Karpas-422 (cell line): Measurements from ENCODE around the gene GSTT4. TPM values are rescaled to one million over a fixed set of nuclear protein-coding genes. Genes with fewer than 3 reads are reported as not detected.
"Not testable (repeated sequence)": the region's sequence is repeated elsewhere in the genome, so short reads cannot be mapped to it uniquely, and the experiment has no call there.

ENCODE experiments used
- DNase-seq: peaks from one replicate; pipeline ENCODE4 v3.0.0-alpha.2; 2015
- H2AFZ ChIP-seq: fragments of 200-600 bp; sonication (generic); 2 replicates; pipeline ENCODE4 v1.6.1; 2014; ENCODE audit warnings: antibody characterized with exemption, low read length, mixed read lengths
- H3K27ac ChIP-seq: fragments of 200-600 bp; sonication (generic); 2 replicates; pipeline ENCODE4 v1.5.1; 2014; ENCODE audit warnings: mild to moderate bottlenecking, low read length, moderate library complexity
- H3K27me3 ChIP-seq: fragments of 200-600 bp; sonication (generic); 2 replicates; pipeline ENCODE4 v1.6.1; 2014; ENCODE audit warnings: low read length, mixed read lengths
- H3K36me3 ChIP-seq: fragments of 200-600 bp; sonication (generic); 2 replicates; pipeline ENCODE4 v1.6.1; 2014; ENCODE audit warnings: low read length, mixed read lengths; ENCODE audit not compliant: insufficient read depth
- H3K4me1 ChIP-seq: fragments of 200-600 bp; sonication (generic); 2 replicates; pipeline ENCODE4 v1.6.1; 2014; ENCODE audit warnings: mild to moderate bottlenecking, low read length, mixed read lengths
- H3K4me2 ChIP-seq: fragments of 200-600 bp; sonication (generic); 2 replicates; pipeline ENCODE4 v1.6.1; 2014; ENCODE audit warnings: low read length, low read depth, mild to moderate bottlenecking; ENCODE audit not compliant: poor library complexity, severe bottlenecking
- H3K4me3 ChIP-seq: fragments of 200-600 bp; sonication (generic); 2 replicates; pipeline ENCODE4 v1.5.1; 2014; ENCODE audit warnings: mild to moderate bottlenecking, antibody characterized with exemption, low read length, mixed read lengths
- H3K79me2 ChIP-seq: fragments of 200-600 bp; sonication (generic); 2 replicates; pipeline ENCODE4 v1.6.1; 2014; ENCODE audit warnings: mild to moderate bottlenecking, low read length, mixed read lengths
- H3K9ac ChIP-seq: fragments of 200-600 bp; sonication (generic); 2 replicates; pipeline ENCODE4 v1.6.0; 2014; ENCODE audit warnings: low read length
- H3K9me2 ChIP-seq: fragments of 200-600 bp; sonication (generic), shearing (Covaris generic); replicated peaks from 2 replicates; pipeline ENCODE4 v1.6.0; 2014; ENCODE audit warnings: mild to moderate bottlenecking, low read length, moderate library complexity; ENCODE audit not compliant: insufficient read depth
- H3K9me3 ChIP-seq: fragments of 300-700, 200-600 bp; sonication (generic); 2 replicates; pipeline ENCODE4 v1.6.1; 2014; ENCODE audit warnings: low read length, mixed read lengths
- H4K20me1 ChIP-seq: fragments of 200-600 bp; sonication (generic); 2 replicates; pipeline ENCODE4 v1.6.1; 2014; ENCODE audit warnings: mild to moderate bottlenecking, antibody characterized with exemption, low read length, low read depth; ENCODE audit not compliant: insufficient read depth
- total RNA-seq: library from RNA; depleted of rRNA; stranded (reverse); fragments of >200 nt; shearing (Covaris generic); gene quantifications from 2 replicates; pipeline ENCODE4 v1.2.3, GENCODE V29; 2014; ENCODE audit warnings: low replicate concordance

GSTT4 gene
- total RNA-seq, 1 experiment from 2014 or later = not detected

DNA sequence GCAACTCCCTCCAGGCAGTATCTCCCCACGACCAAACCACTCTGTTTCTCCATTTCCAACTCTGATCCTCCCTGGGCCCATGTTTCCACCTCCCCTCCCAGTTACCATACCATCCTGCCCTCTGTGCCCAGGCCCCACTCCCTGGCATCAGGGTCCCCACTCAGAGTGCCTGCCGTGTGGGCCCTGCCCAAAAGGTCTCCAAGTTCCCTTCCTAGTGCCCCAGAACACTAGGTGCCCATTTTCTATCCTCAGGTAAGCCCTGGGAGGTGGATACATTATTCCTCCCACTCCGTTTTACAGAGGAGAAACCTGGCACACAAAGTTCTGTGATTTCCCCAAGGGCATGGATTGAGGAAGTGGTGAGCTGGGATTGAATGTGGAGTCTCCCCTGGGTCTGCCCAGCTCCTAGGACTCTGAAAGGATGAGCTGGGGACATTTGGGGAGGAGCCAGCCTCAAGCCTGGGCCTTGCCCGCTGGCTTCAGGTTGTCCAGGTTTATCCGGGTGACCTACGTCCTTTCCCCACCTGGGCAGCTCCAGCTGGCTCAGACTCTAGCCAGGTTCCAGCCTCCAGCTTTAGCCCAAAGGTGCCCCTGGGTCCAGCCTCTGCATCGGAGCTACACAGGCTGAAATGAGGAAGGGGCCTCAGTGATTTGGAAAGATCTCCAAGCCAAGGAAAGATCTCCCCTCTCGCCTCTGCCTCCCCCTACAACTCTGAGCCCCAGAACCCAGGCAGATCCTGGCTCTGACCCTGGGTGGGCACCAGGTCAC is 2.2 kb upstream of the GSTT4 start:
- H3K4me2 ChIP-seq = no peak overlapping the region
- H3K27ac ChIP-seq = no peak overlapping the region
- H4K20me1 ChIP-seq = no peaks in the 10 kb centered on the region
- peak; percentile 30 for DNase-seq
- no peaks in the 10 kb centered on the region for H3K9me2 ChIP-seq
- H3K9me3 ChIP-seq = no peaks in the 10 kb centered on the region
- no peak overlapping the region for H3K9ac ChIP-seq
- H3K27me3 ChIP-seq = no peaks in the 10 kb centered on the region; the same call in 1 of the 2 replicates
- H3K4me1 ChIP-seq = peaks cover 15% of the 10 kb centered on the region
- H3K36me3 ChIP-seq = no peaks in the 10 kb centered on the region
- H3K79me2 ChIP-seq = peaks cover 10% of the 10 kb centered on the region
- no peak overlapping the region for H3K4me3 ChIP-seq
- H2AFZ ChIP-seq = no peak overlapping the region

- DNase-seq = no peak
Measured at GRCh38 chr22:24006914-24007214, 1.6 kb upstream of the GSTT4 start.

DNA sequence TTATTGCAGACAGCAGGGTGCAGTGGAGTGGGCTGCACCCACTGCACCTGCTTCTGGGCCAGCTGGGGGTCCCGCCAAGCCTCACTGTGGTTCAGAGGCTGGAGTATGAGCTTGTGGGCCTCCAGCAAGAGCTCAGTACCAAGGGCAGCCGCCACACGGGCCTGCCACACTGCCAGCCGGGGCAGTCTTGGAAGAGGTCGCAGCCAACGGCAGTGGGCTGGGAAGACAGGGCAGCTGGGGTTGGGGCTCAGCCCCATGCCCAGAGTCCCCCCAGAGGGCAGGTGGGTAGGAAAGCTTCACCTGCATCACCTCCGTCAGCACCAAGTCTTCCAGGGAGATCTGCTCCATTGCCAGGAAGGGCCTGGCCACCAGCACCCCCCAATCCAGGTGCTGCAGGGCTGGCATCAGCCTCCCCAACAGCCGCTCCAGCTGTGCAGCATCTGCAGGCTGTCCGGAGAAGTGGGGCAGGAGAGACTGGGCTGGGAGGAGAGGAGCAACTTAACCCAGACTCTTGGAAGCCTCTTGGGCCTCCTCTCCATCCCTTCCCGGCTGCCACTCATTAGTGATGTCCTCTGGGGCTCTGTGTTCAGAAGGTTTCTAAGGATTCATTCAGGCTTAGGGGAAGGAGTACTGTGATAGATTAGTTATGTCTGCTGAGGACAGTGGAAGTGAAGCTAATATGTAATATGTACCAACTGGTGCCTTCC is 1.1 kb upstream of the GSTT4 start:
- Histone ChIP-seq H3K9me3 (no peaks in the 10 kb centered on the region), H3K79me2 (no peaks in the 10 kb centered on the region), H3K27ac (no peak overlapping the region), H2AFZ (no peak overlapping the region), H3K27me3 (no peaks in the 10 kb centered on the region; the same call in 1 of the 2 replicates), H3K36me3 (no peaks in the 10 kb centered on the region), H3K4me3 (no peak overlapping the region), H4K20me1 (no peaks in the 10 kb centered on the region), H3K4me2 (no peak overlapping the region), H3K9me2 (no peaks in the 10 kb centered on the region), H3K9ac (no peak overlapping the region), H3K4me1 (peaks cover 6% of the 10 kb centered on the region; the same call in 1 of the 2 replicates)
- peak; percentile 35 for DNase-seq

More at GRCh38 chr22:24006914-24007214, 1.6 kb upstream of the GSTT4 start:
- Histone ChIP-seq H3K9me3 (no peaks in the 10 kb centered on the region), H3K27ac (no peak overlapping the region), H3K27me3 (no peaks in the 10 kb centered on the region; the same call in 1 of the 2 replicates), H4K20me1 (no peaks in the 10 kb centered on the region), H3K36me3 (no peaks in the 10 kb centered on the region), H2AFZ (no peak overlapping the region), H3K9me2 (no peaks in the 10 kb centered on the region), H3K4me1 (peaks cover 9% of the 10 kb centered on the region), H3K79me2 (peaks cover 4% of the 10 kb centered on the region), H3K4me3 (no peak overlapping the region), H3K9ac (no peak overlapping the region), H3K4me2 (no peak overlapping the region)

DNA sequence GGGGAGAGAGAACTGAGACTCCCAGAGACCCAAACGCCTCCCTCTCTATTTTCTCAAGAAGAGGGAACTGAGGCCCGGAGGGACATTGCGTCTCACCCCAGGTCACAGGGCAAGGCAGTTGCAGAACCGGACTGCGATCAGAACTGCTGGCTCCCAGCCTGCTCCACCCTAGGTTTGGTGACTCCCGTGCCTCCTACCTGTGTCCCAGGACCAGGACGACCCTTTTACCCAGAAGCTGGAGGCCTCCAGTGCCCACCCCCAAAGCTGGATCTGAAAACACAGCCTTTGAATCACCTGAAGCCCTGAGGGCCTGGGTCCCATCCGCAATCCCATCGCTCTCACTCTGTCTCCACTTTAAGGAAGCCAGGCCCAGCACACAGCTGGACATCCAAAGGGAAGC is 1.4 kb downstream of the GSTT4 start:
- no peaks in the 10 kb centered on the region for H3K27me3 ChIP-seq
- H3K9me2 ChIP-seq = no peaks in the 10 kb centered on the region
- no peak for DNase-seq
- H3K4me3 ChIP-seq = no peak overlapping the region
- no peaks in the 10 kb centered on the region for H3K79me2 ChIP-seq
- no peak overlapping the region for H3K27ac ChIP-seq
- H3K4me2 ChIP-seq = no peak overlapping the region
- no peaks in the 10 kb centered on the region for H3K9me3 ChIP-seq
- H2AFZ ChIP-seq = no peak overlapping the region
- H4K20me1 ChIP-seq = no peaks in the 10 kb centered on the region
- no peak overlapping the region for H3K9ac ChIP-seq
- no peaks in the 10 kb centered on the region for H3K36me3 ChIP-seq
- H3K4me1 ChIP-seq = no peaks in the 10 kb centered on the region

DNA sequence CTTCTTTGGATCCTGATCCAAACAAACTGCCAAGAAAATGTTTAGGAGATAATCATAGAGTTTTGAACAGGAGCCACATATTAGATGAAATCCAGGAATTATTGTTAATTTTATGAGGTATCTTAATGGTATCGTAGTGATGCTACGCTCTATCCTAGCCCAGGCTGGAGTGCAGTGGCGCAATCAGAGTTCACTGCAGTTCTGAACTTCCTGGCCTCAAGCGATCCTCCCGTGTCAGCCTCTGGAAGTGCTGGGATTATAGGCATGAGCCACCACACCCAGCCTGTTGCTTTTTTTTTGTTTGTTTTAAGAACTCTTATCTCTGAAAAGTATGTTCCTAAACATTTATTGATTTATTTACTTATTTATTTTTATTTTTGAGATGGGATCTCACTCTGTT is 2.4 kb downstream of the GSTT4 start:
- no peaks in the 10 kb centered on the region for H3K79me2 ChIP-seq
- H2AFZ ChIP-seq = no peak overlapping the region
- no peaks in the 10 kb centered on the region for H3K36me3 ChIP-seq
- H3K4me3 ChIP-seq = no peak overlapping the region
- no peak overlapping the region for H3K9ac ChIP-seq
- no peaks in the 10 kb centered on the region for H3K9me2 ChIP-seq
- no peaks in the 10 kb centered on the region for H3K27me3 ChIP-seq
- no peaks in the 10 kb centered on the region for H3K9me3 ChIP-seq
- DNase-seq = no peak
- H3K4me1 ChIP-seq = no peaks in the 10 kb centered on the region
- no peaks in the 10 kb centered on the region for H4K20me1 ChIP-seq
- H3K4me2 ChIP-seq = no peak overlapping the region
- no peak overlapping the region for H3K27ac ChIP-seq

DNA sequence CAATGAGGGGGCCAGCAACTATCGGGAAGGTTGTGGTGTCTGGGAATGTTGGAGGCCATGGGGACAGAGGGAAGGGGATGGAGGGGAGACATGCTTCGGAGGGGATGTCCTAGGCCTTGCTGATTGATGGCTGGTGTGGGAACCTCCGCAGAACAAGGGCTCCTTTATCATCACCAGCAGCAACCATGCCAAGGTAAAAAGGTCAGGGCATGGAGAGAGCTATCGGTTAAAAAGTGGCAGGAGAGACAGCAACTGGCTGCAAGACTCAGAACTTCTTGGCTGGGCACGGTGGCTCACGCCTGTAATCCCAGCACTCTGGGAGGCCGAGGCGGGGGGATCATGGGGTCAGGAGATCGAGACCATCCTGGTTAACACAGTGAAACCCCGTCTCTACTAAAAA is 3.0 kb downstream of the GSTT4 start:
- Histone ChIP-seq H3K4me1 (no peaks in the 10 kb centered on the region), H3K4me3 (no peak overlapping the region), H3K36me3 (no peaks in the 10 kb centered on the region), H4K20me1 (no peaks in the 10 kb centered on the region), H3K27ac (no peak overlapping the region), H2AFZ (no peak overlapping the region), H3K27me3 (no peaks in the 10 kb centered on the region), H3K4me2 (no peak overlapping the region), H3K79me2 (no peaks in the 10 kb centered on the region), H3K9me2 (no peaks in the 10 kb centered on the region), H3K9me3 (no peaks in the 10 kb centered on the region), H3K9ac (no peak overlapping the region)
- peak; percentile 23 for DNase-seq

- H3K9me2 ChIP-seq = no peaks in the 10 kb centered on the region
- no peak for DNase-seq
- H2AFZ ChIP-seq = no peak overlapping the region
- no peaks in the 10 kb centered on the region for H3K4me1 ChIP-seq
- no peak overlapping the region for H3K9ac ChIP-seq
- no peak overlapping the region for H3K4me3 ChIP-seq
- H3K27ac ChIP-seq = no peak overlapping the region
- H4K20me1 ChIP-seq = no peaks in the 10 kb centered on the region
- H3K27me3 ChIP-seq = no peaks in the 10 kb centered on the region
- no peaks in the 10 kb centered on the region for H3K79me2 ChIP-seq
- H3K36me3 ChIP-seq = no peaks in the 10 kb centered on the region
- no peak overlapping the region for H3K4me2 ChIP-seq
- no peaks in the 10 kb centered on the region for H3K9me3 ChIP-seq
Measured at GRCh38 chr22:24001314-24001713, 3.9 kb downstream of the GSTT4 start.

- H3K4me2 ChIP-seq, H3K9me2 ChIP-seq, H3K79me2 ChIP-seq, H3K4me1 ChIP-seq, H4K20me1 ChIP-seq, H3K36me3 ChIP-seq, H3K9ac ChIP-seq, H3K27ac ChIP-seq, H3K4me3 ChIP-seq, H3K9me3 ChIP-seq, H3K27me3 ChIP-seq, H2AFZ ChIP-seq: not testable (repeated sequence)
- peak; percentile 25 for DNase-seq
Measured at GRCh38 chr22:23999779-24000178, 5.5 kb downstream of the GSTT4 start.
